BJ (cell line): ENCODE data around the gene GRID2IP. TPM values are rescaled to one million over a fixed set of nuclear protein-coding genes. Genes with fewer than 3 reads are reported as not detected.

Source experiments
- CTCF ChIA-PET: fragments of 350-600 bp; formaldehyde crosslinking; extraction: SDS; loops from one replicate; lab custom pipeline; 2021; ENCODE audit warnings: antibody characterized with exemption, inconsistent platforms; lab: Yijun Ruan, JAX
- POLR2A ChIA-PET: fragments of 300-600 bp; sonication (Branson Sonifier 250); formaldehyde crosslinking; extraction: SDS; loops from one replicate; lab custom pipeline; 2021; ENCODE audit warnings: antibody characterized with exemption; lab: Charles Lee
- DNase-seq: peaks from one replicate; pipeline ENCODE4 v3.0.0-alpha.2; 2011; ENCODE audit warnings: low read depth
- H3K27me3 ChIP-seq: 2 replicates; pipeline ENCODE4 v1.6.0; 2011; ENCODE audit warnings: low read length; ENCODE audit not compliant: control insufficient read depth, insufficient read depth
- H3K36me3 ChIP-seq: 2 replicates; pipeline ENCODE4 v1.5.1; 2011; ENCODE audit warnings: low read length; ENCODE audit not compliant: control insufficient read depth, insufficient read depth
- H3K4me3 ChIP-seq: 2 replicates; pipeline ENCODE4 v1.5.1; 2011; ENCODE audit warnings: low read depth, mild to moderate bottlenecking, control low read depth, low read length
- polyA plus RNA-seq: library from polyadenylated mRNA; depleted of rRNA; stranded (reverse); fragments of >200 nt; gene quantifications from 2 replicates; pipeline ENCODE4 v1.2.3, GENCODE V29; 2011
- TF ChIP-seq, protein P1 (sequence below): IDR thresholded peaks from 2 replicates; pipeline ENCODE4 v1.5.1; 2011; ENCODE audit warnings: low read depth, mild to moderate bottlenecking, control low read depth, inconsistent platforms, low read length, moderate library complexity; ENCODE audit not compliant: insufficient read depth

Gene GRID2IP
- polyA plus RNA-seq, 1 experiment = not detected

DNA sequence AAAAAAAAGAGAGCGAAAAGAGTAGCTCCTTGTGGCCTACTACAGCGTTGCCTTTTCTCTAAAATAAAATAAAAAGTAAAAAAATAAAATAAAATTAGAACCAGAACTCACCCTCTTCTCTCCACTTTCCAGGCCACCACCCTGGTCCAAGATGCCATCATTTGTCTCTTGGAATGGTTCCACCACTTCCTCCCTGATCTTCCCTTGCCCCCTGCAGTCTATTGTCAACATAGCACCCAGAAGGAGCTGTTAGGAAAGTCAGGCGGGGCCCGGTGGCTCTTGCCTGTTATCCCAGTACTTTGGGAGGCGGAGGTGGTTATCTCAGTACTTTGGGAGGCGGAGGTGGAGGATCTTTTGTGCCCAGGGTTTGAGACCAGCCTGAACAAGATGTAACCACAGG lies 7.6 kb upstream of the GRID2IP start:
- H3K4me3 ChIP-seq = no peak overlapping the region
- no peaks in the 10 kb centered on the region for H3K36me3 ChIP-seq
- POLR2A ChIA-PET = no interaction called here
- H3K27me3 ChIP-seq = 0 out of 2 replicates have a peak, but pooled peaks cover 1% of the 10 kb centered on the region
- CTCF ChIA-PET = interaction anchor here (0.7 to 1.7 kb wide), 7 partner anchors 8 to 43 kb away, joined by 3 to 7 read pairs (median 4); no protein-coding TSS in a partner anchor
- DNase-seq = no peak
- TF ChIP-seq, protein P1, sequence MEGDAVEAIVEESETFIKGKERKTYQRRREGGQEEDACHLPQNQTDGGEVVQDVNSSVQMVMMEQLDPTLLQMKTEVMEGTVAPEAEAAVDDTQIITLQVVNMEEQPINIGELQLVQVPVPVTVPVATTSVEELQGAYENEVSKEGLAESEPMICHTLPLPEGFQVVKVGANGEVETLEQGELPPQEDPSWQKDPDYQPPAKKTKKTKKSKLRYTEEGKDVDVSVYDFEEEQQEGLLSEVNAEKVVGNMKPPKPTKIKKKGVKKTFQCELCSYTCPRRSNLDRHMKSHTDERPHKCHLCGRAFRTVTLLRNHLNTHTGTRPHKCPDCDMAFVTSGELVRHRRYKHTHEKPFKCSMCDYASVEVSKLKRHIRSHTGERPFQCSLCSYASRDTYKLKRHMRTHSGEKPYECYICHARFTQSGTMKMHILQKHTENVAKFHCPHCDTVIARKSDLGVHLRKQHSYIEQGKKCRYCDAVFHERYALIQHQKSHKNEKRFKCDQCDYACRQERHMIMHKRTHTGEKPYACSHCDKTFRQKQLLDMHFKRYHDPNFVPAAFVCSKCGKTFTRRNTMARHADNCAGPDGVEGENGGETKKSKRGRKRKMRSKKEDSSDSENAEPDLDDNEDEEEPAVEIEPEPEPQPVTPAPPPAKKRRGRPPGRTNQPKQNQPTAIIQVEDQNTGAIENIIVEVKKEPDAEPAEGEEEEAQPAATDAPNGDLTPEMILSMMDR = peak; percentile 51

DNA sequence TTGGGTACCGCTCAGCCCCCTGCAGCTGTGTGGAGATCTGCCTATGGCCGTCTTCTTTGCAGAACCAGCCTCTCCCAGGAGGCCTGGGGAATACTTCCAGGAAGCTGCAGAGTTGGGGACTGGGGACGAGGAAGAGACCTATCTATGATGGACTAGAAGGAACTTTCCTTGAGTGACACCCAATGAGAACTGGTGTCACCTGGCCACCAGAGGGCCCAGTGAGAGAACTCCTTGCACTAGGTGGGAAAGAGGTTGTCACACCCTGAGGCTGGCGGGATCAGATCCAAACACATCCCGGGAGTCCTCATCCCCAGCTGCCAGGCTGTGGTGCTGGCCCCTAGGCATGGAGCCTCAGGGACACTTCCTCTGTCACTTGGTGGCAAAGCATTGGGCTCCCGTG lies 4.9 kb upstream of the GRID2IP start:
- ChIA-PET POLR2A (no interaction called here), CTCF (interaction anchor here (0.9 to 1.8 kb wide), 2 partner anchors 18 to 34 kb away, joined by 3 to 9 read pairs; partner anchors contain the start of gene INTS15)
- H3K27me3 ChIP-seq = 0 out of 2 replicates have a peak, but pooled peaks cover 1% of the 10 kb centered on the region
- TF ChIP-seq, protein P1 = no peak
- no peak overlapping the region for H3K4me3 ChIP-seq
- DNase-seq = no peak
- H3K36me3 ChIP-seq = no peaks in the 10 kb centered on the region

DNA sequence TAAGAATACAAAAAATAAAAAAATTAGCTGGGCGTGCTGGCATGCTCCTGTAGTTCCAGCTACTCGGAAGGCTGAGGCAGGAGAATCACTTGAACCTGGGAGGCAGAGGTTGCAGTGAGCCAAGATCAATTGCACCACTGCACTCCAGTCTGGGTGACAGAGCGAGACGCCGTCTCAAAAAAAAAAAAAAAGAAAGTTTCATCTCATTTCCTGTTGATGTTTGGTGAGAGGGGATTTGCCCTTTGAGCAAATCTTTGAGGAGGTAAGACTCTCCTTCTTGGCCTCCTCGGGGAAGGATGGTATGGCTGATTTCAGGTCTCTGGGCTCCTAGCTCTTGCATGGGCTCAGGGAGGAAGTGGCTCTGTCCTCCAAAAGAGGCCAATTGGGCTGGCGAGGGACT lies 3.6 kb upstream of the GRID2IP start:
- CTCF ChIA-PET = interaction anchor here (1.6 to 1.8 kb wide), 2 partner anchors 19 to 20 kb away, joined by 3 to 9 read pairs; no protein-coding TSS in a partner anchor

DNA sequence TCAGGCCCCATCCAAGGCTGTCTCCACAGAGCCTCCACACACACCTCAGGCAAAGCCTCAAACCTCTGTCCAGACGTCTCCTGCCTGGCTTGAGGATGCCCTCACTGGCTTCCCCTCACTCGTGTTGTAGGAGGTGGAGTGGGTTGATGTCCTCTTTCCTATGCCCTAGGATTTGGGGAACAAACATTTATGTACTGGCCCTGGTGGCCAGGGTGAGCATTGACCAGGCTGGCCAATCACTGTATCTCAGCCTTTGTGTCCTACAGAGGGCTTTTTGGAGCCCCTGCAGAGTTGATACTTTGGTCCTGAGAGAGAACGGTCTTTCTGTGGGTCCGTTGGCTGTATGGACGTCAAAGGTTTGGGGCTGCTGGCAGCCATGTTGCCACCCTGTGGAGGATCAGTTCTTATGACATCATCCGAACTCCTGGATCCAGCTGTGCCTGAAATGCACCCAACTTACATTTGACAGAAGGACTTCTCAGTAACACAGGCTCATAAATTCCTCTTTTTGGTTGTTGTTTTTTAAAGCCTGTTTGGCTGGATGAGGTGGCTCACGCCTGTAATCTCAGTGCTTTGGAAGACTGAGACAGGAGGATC lies 2.3 kb upstream of the GRID2IP start:
- no peak for DNase-seq
- Histone ChIP-seq H3K27me3 (no peaks in the 10 kb centered on the region), H3K4me3 (no peak overlapping the region), H3K36me3 (no peaks in the 10 kb centered on the region)
- ChIA-PET CTCF (interaction anchor here (1.6 kb wide), 1 partner anchor 19 kb away, joined by 3 read pairs; no protein-coding TSS in a partner anchor), POLR2A (no interaction called here)
- TF ChIP-seq, protein P1 = no peak; the same call in 1 of the 2 replicates

More for the DNA sequence above, 3.6 kb upstream of the GRID2IP start:
- POLR2A ChIA-PET = no interaction called here
- Histone ChIP-seq H3K27me3 (0 out of 2 replicates have a peak, but pooled peaks cover 1% of the 10 kb centered on the region), H3K36me3 (no peaks in the 10 kb centered on the region), H3K4me3 (no peak overlapping the region)
- no peak for DNase-seq
- TF ChIP-seq, protein P1 = no peak

DNA sequence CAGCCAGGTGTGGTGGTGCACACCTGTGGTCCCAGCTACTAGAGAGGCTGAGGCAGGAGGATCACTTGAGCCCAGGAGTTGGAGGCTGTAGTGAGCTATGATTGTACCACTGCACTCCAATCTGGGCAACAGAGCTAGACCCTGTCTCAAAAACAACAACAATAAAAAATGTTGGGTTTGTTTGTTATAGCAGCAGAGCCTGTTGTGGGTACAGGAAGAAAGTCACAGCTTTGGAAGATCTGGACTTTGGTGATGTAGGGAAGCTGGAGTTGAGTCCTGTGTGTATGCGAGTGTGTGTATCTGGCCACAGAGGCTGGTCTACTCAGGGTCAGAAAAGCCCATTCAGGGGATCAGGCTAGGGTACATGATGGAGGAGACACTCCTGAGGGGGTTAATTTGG lies 3.9 kb downstream of the GRID2IP start:
- TF ChIP-seq, protein P1 = no peak
- Histone ChIP-seq H3K4me3 (no peak overlapping the region), H3K27me3 (0 out of 2 replicates have a peak, but pooled peaks cover 1% of the 10 kb centered on the region), H3K36me3 (no peaks in the 10 kb centered on the region)
- CTCF ChIA-PET = interaction anchor here (1.6 kb wide), 1 partner anchor 42 kb away, joined by 4 read pairs; the partner anchor contains the start of gene INTS15
- no peak for DNase-seq
- POLR2A ChIA-PET = no interaction called here
